Fibroblast of skin of scalp (primary cell): ENCODE measurements around the gene PDZRN4.
"Not testable (repeated sequence)": the region's sequence is repeated elsewhere in the genome, so short reads cannot be mapped to it uniquely, and the experiment has no call there.

Source experiments
- DNase-seq: peaks from one replicate; pipeline ENCODE4 v3.0.0-alpha.2; 2013

PDZRN4 gene

DNA sequence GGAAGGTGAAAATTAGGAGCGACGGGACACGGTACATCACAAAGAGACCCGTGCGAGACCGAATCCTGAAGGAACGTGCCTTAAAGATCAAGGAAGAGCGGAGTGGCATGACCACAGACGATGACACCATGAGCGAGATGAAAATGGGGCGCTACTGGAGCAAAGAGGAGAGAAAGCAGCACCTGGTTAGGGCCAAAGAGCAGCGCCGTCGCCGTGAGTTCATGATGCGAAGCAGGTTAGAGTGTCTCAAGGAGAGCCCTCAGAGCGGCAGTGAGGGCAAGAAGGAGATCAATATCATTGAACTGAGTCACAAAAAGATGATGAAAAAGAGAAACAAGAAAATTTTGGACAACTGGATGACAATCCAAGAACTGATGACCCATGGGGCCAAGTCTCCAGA, 385.3 kb downstream of the PDZRN4 start:
- no peak for DNase-seq

GRCh38 chr12:41576925-41577324, 388.8 kb downstream of the PDZRN4 start:
- no peak for DNase-seq

DNA sequence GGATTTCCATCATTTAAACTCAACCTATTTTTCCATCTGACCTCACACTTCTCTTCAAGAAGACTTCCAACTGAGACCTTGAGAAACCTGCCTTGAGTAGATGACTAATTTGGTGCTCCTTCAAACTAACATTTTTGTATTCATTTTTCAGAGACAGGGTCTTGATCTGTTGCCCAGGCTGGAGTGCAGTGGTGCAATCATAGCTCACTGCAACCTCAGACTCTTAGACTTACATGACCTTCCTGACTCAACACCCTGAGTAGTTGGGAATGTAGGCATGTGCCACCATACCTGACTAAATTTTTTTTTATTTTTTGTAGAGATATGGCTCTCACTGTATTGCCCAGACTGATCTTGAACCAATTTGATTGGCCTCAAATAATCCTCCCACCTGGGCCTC, 389.9 kb downstream of the PDZRN4 start:
- no peak for DNase-seq

DNA sequence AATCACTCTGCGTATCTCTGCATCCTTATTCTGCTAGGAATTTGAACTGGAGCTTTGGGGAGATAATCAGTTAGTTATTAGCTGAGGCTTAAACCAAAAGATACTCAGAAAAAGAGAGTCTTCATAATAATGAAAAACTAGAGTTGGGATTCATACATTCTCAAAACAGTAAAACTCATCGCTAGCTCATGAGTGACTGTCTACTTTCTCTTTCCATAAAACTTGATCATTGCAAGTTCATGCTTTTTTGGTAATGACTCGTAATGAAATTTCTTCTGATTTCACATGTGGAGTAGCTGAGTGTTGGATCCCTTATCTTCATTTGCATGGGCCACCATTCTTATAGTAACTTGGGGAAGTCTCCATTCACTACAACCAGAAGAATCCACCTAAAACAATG, 397.7 kb downstream of the PDZRN4 start:
- no peak for DNase-seq

DNA sequence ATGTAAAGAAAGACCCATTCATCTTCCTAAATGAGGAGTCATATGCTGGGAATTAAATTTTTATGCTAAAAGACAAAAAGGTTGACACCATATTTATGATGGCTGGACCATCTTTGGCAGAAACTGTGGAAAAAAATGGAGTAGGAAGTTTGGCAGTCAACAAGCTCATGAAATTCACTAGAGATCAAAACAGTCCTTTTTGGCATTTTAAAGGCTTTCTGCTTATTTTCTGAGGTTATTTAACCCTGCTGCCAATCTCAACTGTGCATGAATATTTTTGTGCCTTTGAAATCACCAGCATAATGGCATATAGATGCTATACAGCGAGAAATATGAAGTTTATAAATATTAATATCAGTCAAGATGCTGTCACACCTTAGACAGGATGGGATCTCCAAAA, 399.5 kb downstream of the PDZRN4 start:
- DNase-seq = no peak

DNA sequence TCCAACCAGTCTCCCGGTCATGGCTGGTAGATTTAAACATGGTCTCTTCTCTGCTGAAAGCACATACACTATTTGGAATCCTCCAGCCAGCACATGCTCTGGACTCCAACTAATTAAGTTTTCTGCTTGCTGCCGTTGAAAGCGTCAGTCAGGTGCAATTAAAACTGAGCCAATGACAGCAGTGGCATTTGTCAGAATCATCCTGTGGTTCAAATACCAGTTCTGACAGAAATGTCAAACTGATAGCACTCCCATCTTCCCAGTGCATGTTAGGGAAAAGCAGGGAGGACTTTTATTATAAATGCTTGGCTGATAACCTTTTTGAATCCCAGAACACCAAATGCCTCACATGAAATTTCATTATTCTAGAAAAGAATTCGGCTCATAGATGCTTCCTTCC, 401.8 kb downstream of the PDZRN4 start:
- DNase-seq = no peak

DNA sequence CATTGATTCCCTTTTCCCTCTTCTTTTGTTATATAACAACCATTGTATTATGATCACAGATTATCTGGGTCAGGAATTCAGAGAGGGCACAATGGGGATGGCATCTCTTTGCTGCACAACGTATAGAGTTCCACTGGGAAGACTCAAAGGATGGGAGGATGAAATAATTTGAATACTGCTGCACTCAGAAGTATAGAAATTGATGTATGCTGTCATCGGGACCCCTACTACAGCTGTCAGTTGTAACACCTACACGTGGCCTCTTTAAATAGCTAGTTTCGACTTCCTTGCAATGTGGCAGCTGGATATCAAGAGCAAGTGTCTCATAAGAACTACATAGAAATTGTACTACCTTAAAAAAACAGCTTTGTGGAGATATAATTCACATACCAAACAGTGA, 408.1 kb downstream of the PDZRN4 start:
- DNase-seq = no peak

DNA sequence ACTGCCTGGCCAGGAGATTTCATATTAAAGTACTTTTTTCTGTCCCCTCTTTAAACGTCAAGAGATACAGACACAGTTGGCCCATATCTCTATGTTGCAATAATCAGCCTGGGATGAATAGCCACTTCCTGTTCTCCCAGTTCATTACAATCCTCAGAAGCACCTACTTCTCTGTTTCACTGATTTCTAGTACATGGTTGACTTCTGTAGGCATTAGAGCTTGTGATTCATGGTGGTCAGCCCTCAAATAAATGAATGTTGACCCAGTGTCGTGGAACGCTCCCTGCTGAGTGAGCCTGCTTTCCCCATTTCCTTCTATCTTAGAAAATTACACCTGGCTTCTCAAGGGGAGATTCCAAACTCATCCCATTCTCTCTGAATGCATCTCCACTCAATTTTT, 416.7 kb downstream of the PDZRN4 start:
- no peak for DNase-seq

DNA sequence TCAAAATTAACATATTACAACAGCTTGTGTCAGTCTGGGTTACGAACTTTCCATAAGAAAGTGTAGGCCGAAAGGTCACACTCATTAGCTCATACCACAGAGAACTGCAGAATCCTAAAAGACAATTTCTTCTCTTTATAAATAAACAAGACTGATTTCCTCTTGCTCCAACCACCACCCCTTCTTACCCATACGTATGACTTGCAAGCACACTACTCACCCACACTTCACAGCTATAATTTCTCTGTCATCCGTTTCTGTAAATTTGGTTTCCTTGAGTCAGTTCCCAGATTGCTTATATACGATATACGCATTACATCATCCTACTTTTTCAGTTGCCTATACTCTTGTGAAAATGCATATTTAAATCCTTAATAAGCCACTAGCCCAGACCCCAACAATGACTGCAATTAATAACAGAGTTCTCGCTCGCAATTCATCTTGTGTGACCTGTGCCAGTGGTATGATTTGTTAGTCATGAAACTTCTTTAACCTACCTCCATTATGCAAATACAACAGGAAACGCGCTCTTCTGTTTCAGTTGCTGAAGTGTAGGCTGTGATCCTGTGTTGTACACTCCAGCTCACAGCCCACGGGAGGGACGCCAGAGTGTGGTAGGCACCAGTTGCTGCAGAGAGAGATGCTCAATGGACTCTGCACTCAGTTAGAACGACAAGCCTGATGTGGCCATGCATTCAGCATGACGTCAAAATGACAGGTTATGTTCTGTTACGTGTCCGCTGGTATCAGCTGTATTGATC, 417.6 kb downstream of the PDZRN4 start:
- DNase-seq = no peak

GRCh38 chr12:41606468-41607445, 418.6 kb downstream of the PDZRN4 start:
- DNase-seq = no peak

DNA sequence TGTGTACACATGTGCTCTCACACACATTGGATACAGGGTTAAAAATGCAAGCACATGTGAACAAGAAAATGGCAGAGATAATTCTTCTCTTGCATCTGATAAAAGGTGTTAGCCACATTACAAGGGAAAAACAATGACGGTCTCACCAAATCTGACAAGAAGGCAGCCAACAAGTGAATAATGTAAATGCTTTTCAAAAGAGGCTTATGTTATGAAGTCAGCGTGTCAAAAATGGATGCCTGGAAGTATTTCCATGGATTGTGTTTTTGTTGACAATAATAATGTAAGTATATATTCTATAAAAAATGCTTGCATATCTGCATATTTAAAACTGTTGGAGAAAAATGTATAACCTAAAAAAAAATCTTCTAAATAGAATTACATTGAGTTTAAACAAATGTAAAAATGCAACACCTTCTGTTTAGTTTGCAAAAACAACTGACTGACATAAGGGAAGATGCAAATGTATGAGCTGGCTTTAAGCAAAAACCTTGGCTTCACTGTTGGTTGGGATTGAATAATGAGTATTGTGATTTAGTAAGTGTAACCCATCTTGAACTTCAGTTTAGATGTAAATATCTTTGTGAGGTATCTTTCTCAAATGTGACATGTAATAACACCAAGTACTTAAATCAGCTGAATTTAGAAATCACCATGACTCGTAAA, 424.9 kb downstream of the PDZRN4 start:
- DNase-seq = no peak

DNA sequence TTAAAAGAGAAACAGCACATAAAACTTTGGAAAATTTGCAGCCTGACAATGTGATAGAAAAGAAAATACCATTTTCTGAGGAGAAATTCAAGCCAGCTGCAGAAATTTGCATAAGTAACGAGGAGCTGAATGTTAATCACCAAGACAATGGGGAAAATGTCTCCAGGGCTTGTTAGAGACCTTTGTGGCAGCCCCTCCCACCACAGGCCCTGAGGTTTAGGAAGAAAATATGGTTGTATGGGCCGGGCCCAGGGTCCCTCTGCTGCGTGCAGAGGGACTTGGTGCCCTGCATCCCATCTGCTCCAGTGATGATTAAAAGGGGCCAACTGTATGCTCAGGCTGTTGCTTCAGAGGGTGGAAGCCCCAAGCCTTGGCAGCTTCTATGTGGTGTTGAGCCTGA, 427.1 kb downstream of the PDZRN4 start:
- DNase-seq = not testable (repeated sequence)

GRCh38 chr12:41619705-41620104, 431.6 kb downstream of the PDZRN4 start:
- DNase-seq = no peak

GRCh38 chr12:41621291-41621690, 433.2 kb downstream of the PDZRN4 start:
- no peak for DNase-seq
